ENCODE results near the gene CNTNAP2. TPM values are rescaled to one million over a fixed set of nuclear protein-coding genes. Genes with fewer than 3 reads are reported as not detected.

CNTNAP2 gene
- total RNA-seq, 1 experiment from 2014 or later: 64.5 TPM

GRCh38 chr7:147777309-147777708 is 1660.7 kb downstream of the CNTNAP2 start:
- Histone ChIP-seq H3K4ac (ENCODE audit: low read depth, low read length) (no peak overlapping the region), H4K8ac (replicated peaks; ENCODE audit: insufficient read length, low read depth, low read length) (no peak overlapping the region), H3K79me2 (ENCODE audit: insufficient read depth, low read length) (no peaks in the 10 kb centered on the region), H4K20me1 (ENCODE audit: control insufficient read depth, insufficient read depth, insufficient read length) (no peaks in the 10 kb centered on the region), H3K9ac (ENCODE audit: extremely low read depth, insufficient read length, low read length) (no peak overlapping the region), H2AK5ac (ENCODE audit: insufficient read length, low read length) (no peak overlapping the region), H4K5ac (ENCODE audit: insufficient read length, low read depth, low read length) (no peak overlapping the region), H3K27me3 (ENCODE audit: insufficient read depth, low read length) (no peaks in the 10 kb centered on the region), H3K27ac (ENCODE audit: insufficient read length, low read depth, low read length) (no peak overlapping the region), H3K4me2 (ENCODE audit: insufficient read depth, insufficient read length, low read length) (no peak overlapping the region), H3K14ac (ENCODE audit: insufficient read depth, low read length) (no peak overlapping the region), H2AFZ (ENCODE audit: low read length) (no peak overlapping the region), H2BK12ac (ENCODE audit: insufficient read length, low read depth, low read length) (no peak overlapping the region), H3T11ph (ENCODE audit: low read length) (no peak overlapping the region), H2BK20ac (ENCODE audit: low read depth, low read length, poor library complexity, severe bottlenecking) (no peak overlapping the region), H3K23me2 (ENCODE audit: insufficient read length, low read depth, low read length, poor library complexity, severe bottlenecking) (no peaks in the 10 kb centered on the region), H3K23ac (ENCODE audit: insufficient read length, low read depth, low read length) (no peak overlapping the region), H3K9me3 (ENCODE audit: control insufficient read depth, low read depth, low read length) (no peaks in the 10 kb centered on the region), H3K79me1 (ENCODE audit: insufficient read depth, low read depth, low read length, poor library complexity, severe bottlenecking) (no peaks in the 10 kb centered on the region), H2BK5ac (ENCODE audit: insufficient read length, low read length) (no peak overlapping the region), H3K18ac (ENCODE audit: insufficient read length, low read depth, low read length) (no peak overlapping the region), H4K91ac (ENCODE audit: insufficient read length, low read depth, low read length) (no peak overlapping the region), H3K4me1 (ENCODE audit: insufficient read depth, low read length) (no peaks in the 10 kb centered on the region), H2BK120ac (ENCODE audit: low read depth, low read length, poor library complexity, severe bottlenecking) (no peak overlapping the region), H2BK15ac (ENCODE audit: low read depth, low read length) (no peak overlapping the region), H3K56ac (ENCODE audit: insufficient read length, low read depth, low read length) (no peak overlapping the region)
- no CpG with 5 or more reads among the region's 3 CpGs for WGBS (ENCODE audit: extremely low coverage, insufficient read length, low lambda C conversion rate)
- Mint-ChIP-seq H3K9me3 (no peaks in the 10 kb centered on the region), H3K36me3 (ENCODE audit: insufficient read depth in 1 of 3, low read depth in 3 of 3) (no peaks in the 10 kb centered on the region), H3K27ac (no peak overlapping the region; a peak in 1 of 7 replicates), H3K4me3 (no peak overlapping the region), H3K4me1 (no peaks in the 10 kb centered on the region), H3K27me3 (ENCODE audit: low read depth) (no peaks in the 10 kb centered on the region)
- no peak for DNase-seq
- TF ChIP-seq, protein P1, sequence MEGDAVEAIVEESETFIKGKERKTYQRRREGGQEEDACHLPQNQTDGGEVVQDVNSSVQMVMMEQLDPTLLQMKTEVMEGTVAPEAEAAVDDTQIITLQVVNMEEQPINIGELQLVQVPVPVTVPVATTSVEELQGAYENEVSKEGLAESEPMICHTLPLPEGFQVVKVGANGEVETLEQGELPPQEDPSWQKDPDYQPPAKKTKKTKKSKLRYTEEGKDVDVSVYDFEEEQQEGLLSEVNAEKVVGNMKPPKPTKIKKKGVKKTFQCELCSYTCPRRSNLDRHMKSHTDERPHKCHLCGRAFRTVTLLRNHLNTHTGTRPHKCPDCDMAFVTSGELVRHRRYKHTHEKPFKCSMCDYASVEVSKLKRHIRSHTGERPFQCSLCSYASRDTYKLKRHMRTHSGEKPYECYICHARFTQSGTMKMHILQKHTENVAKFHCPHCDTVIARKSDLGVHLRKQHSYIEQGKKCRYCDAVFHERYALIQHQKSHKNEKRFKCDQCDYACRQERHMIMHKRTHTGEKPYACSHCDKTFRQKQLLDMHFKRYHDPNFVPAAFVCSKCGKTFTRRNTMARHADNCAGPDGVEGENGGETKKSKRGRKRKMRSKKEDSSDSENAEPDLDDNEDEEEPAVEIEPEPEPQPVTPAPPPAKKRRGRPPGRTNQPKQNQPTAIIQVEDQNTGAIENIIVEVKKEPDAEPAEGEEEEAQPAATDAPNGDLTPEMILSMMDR (conservative IDR thresholded peaks at IDR 0.05): no peak
